HepG2 (cell line): ENCODE results near the gene SPP1.

Experiments used
- CHD2 ChIP-seq: IDR thresholded peaks from 2 replicates; pipeline ENCODE4 v1.6.1; 2011; ENCODE audit warnings: low read depth, low read length, improper control_type of control experiment
- CREM ChIP-seq, 2 experiments: sonication (generic) in 1 of 2; formaldehyde crosslinking in 1 of 2; IDR thresholded peaks; 2 replicates each; pipeline versions ENCODE4 v1.4.0 to v1.6.1; 2016 to 2020; ENCODE audit warnings: antibody characterized with exemption in 1 of 2, mild to moderate bottlenecking in 1 of 2, missing genetic modification reagents in 1 of 2
- CTCF ChIP-seq: sonication (generic); formaldehyde crosslinking; IDR thresholded peaks from 2 replicates; pipeline ENCODE4 v1.5.0; 2020; ENCODE audit warnings: mild to moderate bottlenecking, missing genetic modification reagents, moderate library complexity
- FOXA1 ChIP-seq, 2 experiments: fragments of 450-650 bp in 1 of 2; sonication (generic) in 1 of 2; formaldehyde crosslinking in 1 of 2; IDR thresholded peaks; 2 replicates each; pipeline versions ENCODE4 v1.4.0 to v1.6.1; 2016 to 2020; ENCODE audit warnings: missing genetic modification reagents in 1 of 2
- MYC ChIP-seq: sonication (generic); formaldehyde crosslinking; IDR thresholded peaks from 2 replicates; pipeline ENCODE4 v1.9.0; 2021; ENCODE audit warnings: missing genetic modification reagents, borderline replicate concordance
- RFX3 ChIP-seq: IDR thresholded peaks from 2 replicates; pipeline ENCODE4 v1.6.1; 2016; ENCODE audit warnings: missing biosample characterization, missing genetic modification reagents
- SIN3A ChIP-seq: IDR thresholded peaks from 2 replicates; pipeline ENCODE4 v1.6.1; 2011; ENCODE audit warnings: low read depth, mild to moderate bottlenecking, control low read depth, low read length, borderline replicate concordance
- U2AF2 ChIP-seq: fragments of 200-400 bp; formaldehyde crosslinking; IDR thresholded peaks from 2 replicates; pipeline ENCODE4 v1.6.1; 2017; ENCODE audit warnings: low read depth, mild to moderate bottlenecking, low read length
- ZBTB26 ChIP-seq: IDR thresholded peaks from 2 replicates; pipeline ENCODE4 v1.6.1; 2016; ENCODE audit warnings: missing compliant biosample characterization, missing genetic modification reagents, borderline replicate concordance
- ZNF580 ChIP-seq: IDR thresholded peaks from 2 replicates; pipeline ENCODE4 v1.6.1; 2016; ENCODE audit warnings: low read depth, borderline replicate concordance

- TF ChIP-seq CTCF (CRISPR knock-in tag) (no peak), MYC (no peak), RFX3 (CRISPR knock-in tag) (no peak), CREM (IDR thresholded peaks at IDR 0.05) (no peak), CREM (CRISPR knock-in tag; IDR thresholded peaks at IDR 0.05) (no peak), ZNF580 (no peak), U2AF2 (no peak), SIN3A (no peak), FOXA1 (IDR thresholded peaks at IDR 0.05) (no peak), FOXA1 (CRISPR knock-in tag; IDR thresholded peaks at IDR 0.05) (no peak), ZBTB26 (no peak), CHD2 (no peak)
Measured at GRCh38 chr4:87965501-87965975, 10.0 kb upstream of the SPP1 start.
